Endothelial cell of umbilical vein (primary cell): ENCODE measurements around the gene HSD17B13. TPM values are rescaled to one million over a fixed set of nuclear protein-coding genes. Genes with fewer than 3 reads are reported as not detected.

Source experiments
- BruUV-seq: library from RNA; stranded (reverse); fragments of 400-500 nt; replicated peaks from 2 replicates; lab custom pipeline; 2021; lab: Mats Ljungman, UMichigan
- CTCF ChIA-PET: fragments of 300-600, 350-600 bp; sonication (Branson Sonifier 250); formaldehyde crosslinking; loops from one replicate; lab custom pipeline; 2021; ENCODE audit warnings: antibody characterized with exemption, inconsistent platforms; lab: Charles Lee
- POLR2A ChIA-PET: fragments of 300-600, 350-600 bp; sonication (Branson Sonifier 250); formaldehyde crosslinking; loops from one replicate; lab custom pipeline; 2021; ENCODE audit warnings: antibody characterized with exemption, inconsistent platforms; lab: Charles Lee
- DNase-seq: peaks from one replicate; pipeline ENCODE4 v3.0.0-alpha.2; 2011; ENCODE audit warnings: low read depth, low spot score
- FAIRE-seq: peaks from 2 replicates; lab custom pipeline; 2011; peaks lifted over from hg19 to GRCh38; lab: Jason Lieb, UNC
- H2AFZ ChIP-seq: 2 replicates; pipeline ENCODE4 v1.6.0; 2012; ENCODE audit warnings: low read depth, low read length, control low read depth, inconsistent platforms
- H3K27ac ChIP-seq: 2 replicates; pipeline ENCODE4 v1.5.1; 2011; ENCODE audit warnings: low read depth, mild to moderate bottlenecking, control low read depth, low read length, moderate library complexity; ENCODE audit not compliant: insufficient read depth
- H3K27me3 ChIP-seq, 2 experiments: 2 replicates each; pipeline versions ENCODE4 v1.6.0 to v1.6.1; 2011; ENCODE audit warnings: low read length in 2 of 2, mixed read lengths in 1 of 2; ENCODE audit not compliant: control insufficient read depth in 2 of 2, insufficient read depth in 2 of 2
- H3K36me3 ChIP-seq, 2 experiments: 2 replicates in 1 of 2; 3 replicates in 1 of 2; pipeline ENCODE4 v1.5.1; 2011; ENCODE audit warnings: low read length in 2 of 2, mild to moderate bottlenecking in 1 of 2, moderate library complexity in 1 of 2; ENCODE audit not compliant: control insufficient read depth in 2 of 2, insufficient read depth in 2 of 2; ENCODE audit errors: extremely low read depth in 1 of 2
- H3K4me1 ChIP-seq: 3 replicates; pipeline ENCODE4 v1.5.1; 2011; ENCODE audit warnings: mild to moderate bottlenecking, low read length; ENCODE audit not compliant: control insufficient read depth, insufficient read depth; ENCODE audit errors: extremely low read depth
- H3K4me2 ChIP-seq: 2 replicates; pipeline ENCODE4 v1.6.1; 2011; ENCODE audit warnings: low read length, control low read depth, mixed read lengths; ENCODE audit not compliant: insufficient read depth
- H3K4me3 ChIP-seq, 3 experiments: fragments of 200-600 bp in 1 of 3; sonication (generic), shearing (Covaris generic) in 1 of 3; replicated peaks in 1 of 3; 2 replicates each; pipeline ENCODE4 v1.5.1; 2011 to 2016; ENCODE audit warnings: control low read depth in 3 of 3, low read length in 3 of 3, mild to moderate bottlenecking in 2 of 3, inconsistent platforms in 1 of 3, low read depth in 1 of 3, moderate library complexity in 1 of 3; ENCODE audit not compliant: insufficient read depth in 1 of 3
- H3K79me2 ChIP-seq: 2 replicates; pipeline ENCODE4 v1.6.0; 2012; ENCODE audit warnings: low read length, inconsistent platforms; ENCODE audit not compliant: control insufficient read depth, insufficient read depth
- H3K9ac ChIP-seq: replicated peaks from 2 replicates; pipeline ENCODE3; 2011; ENCODE audit warnings: low read length, control low read depth; ENCODE audit not compliant: insufficient read depth; ENCODE audit errors: extremely low read depth
- H3K9me1 ChIP-seq: replicated peaks from 3 replicates; pipeline ENCODE4 v1.6.0; 2011; ENCODE audit warnings: mild to moderate bottlenecking, low read length; ENCODE audit not compliant: control insufficient read depth, insufficient read depth; ENCODE audit errors: extremely low read depth
- H3K9me3 ChIP-seq: replicated peaks from 2 replicates; pipeline ENCODE4 v1.5.1; 2012; ENCODE audit warnings: low read length, inconsistent platforms; ENCODE audit not compliant: control insufficient read depth, insufficient read depth
- H4K20me1 ChIP-seq: replicated peaks from 2 replicates; pipeline ENCODE3; 2011; ENCODE audit warnings: mild to moderate bottlenecking, low read length; ENCODE audit not compliant: control insufficient read depth, insufficient read depth; ENCODE audit errors: extremely low read depth
- EZH2 ChIP-seq: IDR thresholded peaks from 2 replicates; pipeline ENCODE4 v1.6.1; 2012; ENCODE audit warnings: borderline replicate concordance, low read depth, mild to moderate bottlenecking, moderate library complexity, low read length, inconsistent platforms; ENCODE audit not compliant: severe bottlenecking
- FOS ChIP-seq: IDR thresholded peaks from 2 replicates; pipeline ENCODE4 v1.6.1; 2011; ENCODE audit warnings: mild to moderate bottlenecking, low read length, moderate library complexity, borderline replicate concordance; ENCODE audit not compliant: insufficient read depth
- GATA2 ChIP-seq: IDR thresholded peaks from 2 replicates; pipeline ENCODE4 v1.7.0; 2011; ENCODE audit warnings: low read depth, mild to moderate bottlenecking, moderate library complexity, mixed read lengths, low read length; ENCODE audit not compliant: insufficient read length, insufficient read depth
- JUN ChIP-seq: IDR thresholded peaks from 2 replicates; pipeline ENCODE4 v1.6.1; 2011; ENCODE audit warnings: borderline replicate concordance, low read depth; ENCODE audit not compliant: insufficient read length, insufficient read depth
- MAX ChIP-seq: IDR thresholded peaks from 2 replicates; pipeline ENCODE4 v1.6.1; 2011; ENCODE audit not compliant: insufficient read depth, insufficient read length
- MYC ChIP-seq: IDR thresholded peaks from one replicate; pipeline ENCODE4 v1.6.1; 2011; ENCODE audit warnings: mild to moderate bottlenecking, low read depth, low read length
- POLR2A ChIP-seq: IDR thresholded peaks from 2 replicates; pipeline ENCODE4 v1.6.1; 2012; ENCODE audit warnings: low read depth, mild to moderate bottlenecking, control low read depth, low read length
- POLR2AphosphoS5 ChIP-seq: IDR thresholded peaks from 2 replicates; pipeline ENCODE4 v1.6.1; 2012; ENCODE audit warnings: low read depth, mild to moderate bottlenecking, control low read depth, low read length, moderate library complexity; ENCODE audit not compliant: insufficient read depth
- dilution Hi-C: fragments of 300-500 bp; cut with MboI; formaldehyde crosslinking; loops from one replicate; pipeline ENCODE4 v1.15.0; 2019; ENCODE audit warnings: low sequenced_read_pairs; ENCODE audit not compliant: extremely low pct_ligation_motif_present
- intact Hi-C: fragments of 100-400 bp; cut with micrococcal nuclease; formaldehyde crosslinking; loops from one replicate; pipeline ENCODE4 v1.10.0; 2022
- polyA plus RNA-seq, 4 experiments: library from polyadenylated mRNA; depleted of rRNA in 3 of 4; stranded (reverse) in 3 of 4; unstranded in 1 of 4; fragments of >200 nt; gene quantifications; 2 replicates each; pipeline versions ENCODE4 v1.2.1 to v1.2.3, GENCODE V29; 2011 to 2012; ENCODE audit warnings: missing spikeins in 1 of 4
- total RNA-seq: library from RNA; stranded (reverse); gene quantifications from 2 replicates; pipeline ENCODE4 v1.2.3, GENCODE V29; 2021
- TF ChIP-seq, protein P1 (sequence below), 2 donors: IDR thresholded peaks; 1 replicate in 1 of 2; 2 replicates in 1 of 2; pipeline ENCODE4 v1.5.1; 2011; ENCODE audit warnings: low read length in 2 of 2, mild to moderate bottlenecking in 2 of 2, moderate library complexity in 2 of 2, control low read depth in 1 of 2, inconsistent platforms in 1 of 2, low read depth in 1 of 2; ENCODE audit not compliant: insufficient read depth in 1 of 2; ENCODE audit errors: extremely low read depth in 1 of 2

Gene HSD17B13
- total and polyA plus RNA-seq, 2 donors (not counting 3 experiments of a cell fraction or from before 2014, with no cell fraction given), result 0.07 TPM; not detected in 1

DNA sequence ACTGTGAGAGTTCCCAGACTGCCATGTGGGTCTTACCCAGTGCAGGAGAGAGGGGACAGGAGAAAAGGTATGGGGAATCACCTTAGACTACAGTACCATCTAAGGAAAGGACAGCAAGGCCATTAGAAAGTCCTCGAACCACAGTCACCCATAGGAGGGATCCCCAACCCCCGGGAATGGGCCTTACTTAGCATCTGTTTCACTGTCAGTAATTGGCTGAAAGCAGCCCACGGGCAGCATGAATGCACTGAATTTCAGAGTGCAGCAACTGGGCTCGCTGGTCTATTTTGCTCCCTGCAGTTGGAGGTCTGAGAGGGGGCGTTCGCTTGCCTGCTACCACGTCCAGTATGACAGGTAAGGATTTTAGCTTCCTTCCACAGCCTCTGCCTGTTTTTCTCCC lies 51.9 kb downstream of the HSD17B13 start:
- no peak overlapping the region for H3K4me3 ChIP-seq
- BruUV-seq, result no TSS peak
- H3K9me1 ChIP-seq, result no peaks in the 10 kb centered on the region
- no peaks in the 10 kb centered on the region for H3K9me3 ChIP-seq
- H3K36me3 ChIP-seq, result no peaks in the 10 kb centered on the region
- no peak overlapping the region for H2AFZ ChIP-seq
- no peak for TF ChIP-seq FOS
- no peak for TF ChIP-seq POLR2AphosphoS5
- TF ChIP-seq, protein P1, sequence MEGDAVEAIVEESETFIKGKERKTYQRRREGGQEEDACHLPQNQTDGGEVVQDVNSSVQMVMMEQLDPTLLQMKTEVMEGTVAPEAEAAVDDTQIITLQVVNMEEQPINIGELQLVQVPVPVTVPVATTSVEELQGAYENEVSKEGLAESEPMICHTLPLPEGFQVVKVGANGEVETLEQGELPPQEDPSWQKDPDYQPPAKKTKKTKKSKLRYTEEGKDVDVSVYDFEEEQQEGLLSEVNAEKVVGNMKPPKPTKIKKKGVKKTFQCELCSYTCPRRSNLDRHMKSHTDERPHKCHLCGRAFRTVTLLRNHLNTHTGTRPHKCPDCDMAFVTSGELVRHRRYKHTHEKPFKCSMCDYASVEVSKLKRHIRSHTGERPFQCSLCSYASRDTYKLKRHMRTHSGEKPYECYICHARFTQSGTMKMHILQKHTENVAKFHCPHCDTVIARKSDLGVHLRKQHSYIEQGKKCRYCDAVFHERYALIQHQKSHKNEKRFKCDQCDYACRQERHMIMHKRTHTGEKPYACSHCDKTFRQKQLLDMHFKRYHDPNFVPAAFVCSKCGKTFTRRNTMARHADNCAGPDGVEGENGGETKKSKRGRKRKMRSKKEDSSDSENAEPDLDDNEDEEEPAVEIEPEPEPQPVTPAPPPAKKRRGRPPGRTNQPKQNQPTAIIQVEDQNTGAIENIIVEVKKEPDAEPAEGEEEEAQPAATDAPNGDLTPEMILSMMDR (IDR thresholded peaks at IDR 0.05; ENCODE audit: extremely low read depth in 1 of 2, insufficient read depth in 1 of 2, low read depth in 1 of 2, low read length in 2 of 2), result no peak
- no peak for TF ChIP-seq JUN
- no peak for TF ChIP-seq GATA2
- no peak for TF ChIP-seq MYC
- no peak for TF ChIP-seq EZH2
- TF ChIP-seq POLR2A, result no peak
- TF ChIP-seq MAX, result no peak
- H3K9ac ChIP-seq, result no peak overlapping the region
- no peak for FAIRE-seq
- no peak overlapping the region for H3K27ac ChIP-seq
- DNase-seq, result no peak
- ChIA-PET POLR2A (no interaction called here), CTCF (interaction anchor here (0.7 to 2.2 kb wide), 5 partner anchors 34 to 578 kb away, joined by 3 to 12 read pairs (median 4); no protein-coding TSS in a partner anchor)
- peaks cover 7 to 12% of the 10 kb centered on the region in 2 experiments for H3K27me3 ChIP-seq
- H3K4me2 ChIP-seq, result no peak overlapping the region
- no peaks in the 10 kb centered on the region for H4K20me1 ChIP-seq
- dilution Hi-C loops, result no loop called here
- H3K4me1 ChIP-seq, result no peaks in the 10 kb centered on the region
- intact Hi-C loops, result no loop called here
- no peaks in the 10 kb centered on the region for H3K79me2 ChIP-seq
